Nephron progenitor cell (in vitro differentiated cells): ENCODE data around the gene SNRNP35.
A peak's percentile ranks its signal among the peaks of the same experiment; 100 is the strongest.

Source experiments
- DNase-seq: peaks from one replicate; pipeline ENCODE4 v3.0.0; 2021
- H3K27ac Mint-ChIP-seq: 2 replicates; pipeline ENCODE4 v1.8.0; 2021; ENCODE audit warnings: mild to moderate bottlenecking, moderate library complexity, mixed read lengths
- H3K27me3 Mint-ChIP-seq: 2 replicates; pipeline ENCODE4 v1.8.0; 2021; ENCODE audit warnings: mild to moderate bottlenecking, low read depth, mixed read lengths; ENCODE audit not compliant: poor library complexity
- H3K36me3 Mint-ChIP-seq: 2 replicates; pipeline ENCODE4 v1.8.0; 2021; ENCODE audit warnings: low read depth, mixed read lengths
- H3K4me1 Mint-ChIP-seq: 2 replicates; pipeline ENCODE4 v1.8.0; 2021; ENCODE audit warnings: mixed read lengths
- H3K4me3 Mint-ChIP-seq: 2 replicates; pipeline ENCODE4 v1.8.0; 2021; ENCODE audit warnings: mild to moderate bottlenecking, moderate library complexity, mixed read lengths
- H3K9me3 Mint-ChIP-seq: 2 replicates; pipeline ENCODE4 v1.8.0; 2021; ENCODE audit warnings: mild to moderate bottlenecking, moderate library complexity, mixed read lengths
- CTCF ChIP-seq: fragments of 200-600 bp; sonication (generic); IDR thresholded peaks from 2 replicates; pipeline ENCODE4 v1.5.0; 2021; ENCODE audit warnings: antibody characterized with exemption

SNRNP35 gene

DNA sequence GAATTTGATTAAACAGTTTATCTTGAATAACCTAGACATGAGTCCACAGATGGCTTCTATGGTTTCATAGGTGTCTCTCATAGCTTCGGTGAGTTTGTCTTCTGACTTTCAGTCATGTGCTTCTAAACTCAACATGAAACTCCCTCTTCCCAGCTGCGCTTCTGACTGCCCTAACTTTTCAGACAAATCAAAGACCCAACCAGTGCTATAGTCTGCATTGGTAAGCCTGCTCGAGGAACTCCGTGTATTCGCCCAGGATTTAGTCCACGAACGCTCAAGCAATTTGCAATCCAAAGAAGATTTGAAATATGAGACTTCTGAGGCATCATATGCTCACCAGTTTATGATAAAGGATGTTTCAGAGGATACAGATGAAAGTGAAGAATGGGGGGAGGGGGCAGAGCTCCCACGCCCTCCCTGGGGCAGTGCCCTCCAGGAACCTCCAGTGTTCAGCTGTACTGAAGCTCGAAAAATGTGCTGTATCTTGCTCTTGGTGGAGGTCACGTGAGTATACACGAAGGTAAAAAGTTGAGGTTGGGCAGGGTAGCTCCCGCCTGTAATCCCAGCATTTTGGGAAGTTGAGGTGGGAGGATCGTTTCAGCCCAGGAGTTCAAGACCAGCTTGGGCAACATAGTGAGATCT is 16.3 kb upstream of the SNRNP35 start:
- H3K9me3 Mint-ChIP-seq, result peaks cover 4% of the 10 kb centered on the region
- no peak for TF ChIP-seq CTCF
- no peak for DNase-seq
- H3K36me3 Mint-ChIP-seq, result no peaks in the 10 kb centered on the region
- H3K27me3 Mint-ChIP-seq, result peaks cover 19% of the 10 kb centered on the region
- peaks cover 12% of the 10 kb centered on the region for H3K4me1 Mint-ChIP-seq
- H3K27ac Mint-ChIP-seq, result no peak overlapping the region
- H3K4me3 Mint-ChIP-seq, result no peak overlapping the region

DNA sequence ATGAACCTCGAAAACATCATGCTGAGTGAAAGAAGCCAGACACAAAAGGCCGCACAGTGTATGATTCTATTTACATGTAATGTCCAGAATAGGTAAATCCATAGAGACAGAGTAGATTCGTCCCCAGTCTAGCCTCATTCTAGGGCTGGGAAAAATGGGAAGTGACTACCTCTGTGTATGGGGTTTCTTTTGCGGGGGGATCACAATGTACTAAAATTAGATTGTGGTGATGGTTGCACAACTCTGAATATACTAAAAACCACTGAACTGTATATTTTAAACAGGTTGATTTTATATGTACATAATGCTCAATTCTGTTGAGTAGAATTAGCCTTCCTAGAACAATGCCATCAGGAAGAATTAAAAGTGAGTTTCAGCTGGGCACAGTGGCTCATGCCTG is 15.2 kb upstream of the SNRNP35 start:
- H3K4me3 Mint-ChIP-seq, result no peak overlapping the region

DNA sequence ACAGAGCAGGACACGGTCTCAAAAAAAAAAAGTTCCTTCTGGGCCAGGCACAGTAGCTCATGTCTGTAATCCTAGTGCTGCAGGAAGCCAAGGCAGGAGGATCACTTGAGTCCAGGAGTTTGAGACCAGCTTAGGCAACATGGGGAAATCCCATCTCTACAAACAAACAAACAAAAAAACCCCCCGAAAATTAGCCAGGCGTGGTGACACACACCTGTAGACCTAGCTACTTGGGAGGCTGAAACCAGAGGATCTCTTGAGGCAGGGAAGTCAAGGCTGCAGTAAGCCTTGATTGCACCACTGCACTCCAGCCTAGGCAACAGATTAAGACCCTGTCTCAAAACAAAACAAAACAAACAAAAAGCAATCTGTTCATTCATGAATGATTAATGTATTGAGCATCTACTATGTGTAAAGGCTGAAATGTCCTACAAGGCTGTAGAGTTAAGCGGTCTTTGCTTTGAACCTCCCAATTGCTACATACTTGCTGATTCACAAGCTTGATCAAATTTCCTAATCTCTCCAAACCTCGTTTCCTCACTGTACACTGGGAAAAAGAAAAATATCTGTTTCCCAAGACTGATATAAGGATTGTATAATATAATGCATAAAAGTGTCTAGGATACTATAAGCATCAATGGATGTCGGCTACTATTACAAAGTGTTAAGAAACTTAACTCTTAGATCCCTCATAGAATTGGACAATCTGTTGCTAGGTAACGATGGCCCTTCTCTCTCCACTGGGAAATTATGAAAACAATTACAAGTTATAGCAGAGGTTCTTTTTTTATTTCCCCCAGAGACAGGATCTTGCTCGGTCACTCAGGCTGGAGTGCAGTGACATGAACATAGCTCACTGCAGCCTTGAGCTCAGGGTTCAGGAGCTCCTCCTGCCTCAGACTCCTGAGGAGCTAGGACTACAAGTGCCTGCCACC is 13.6 kb upstream of the SNRNP35 start:
- Mint-ChIP-seq H3K27ac (no peak overlapping the region), H3K4me1 (peaks cover 12% of the 10 kb centered on the region), H3K9me3 (peaks cover 4% of the 10 kb centered on the region), H3K36me3 (no peaks in the 10 kb centered on the region), H3K4me3 (no peak overlapping the region), H3K27me3 (peaks cover 5% of the 10 kb centered on the region)
- no peak for TF ChIP-seq CTCF
- DNase-seq, result no peak

More for the DNA sequence above, 15.2 kb upstream of the SNRNP35 start:
- Mint-ChIP-seq H3K27me3 (peaks cover 9% of the 10 kb centered on the region), H3K36me3 (no peaks in the 10 kb centered on the region), H3K27ac (no peak overlapping the region), H3K4me1 (peaks cover 12% of the 10 kb centered on the region), H3K9me3 (peaks cover 4% of the 10 kb centered on the region)
- no peak for TF ChIP-seq CTCF
- DNase-seq, result no peak

- Mint-ChIP-seq H3K4me3 (no peak overlapping the region), H3K27ac (peak overlapping the region; percentile 60), H3K36me3 (no peaks in the 10 kb centered on the region), H3K27me3 (peaks cover 2% of the 10 kb centered on the region), H3K9me3 (peaks cover 4% of the 10 kb centered on the region), H3K4me1 (peaks cover 12% of the 10 kb centered on the region)
- TF ChIP-seq CTCF, result no peak
- DNase-seq, result no peak
These were observed 12.3 kb upstream of the SNRNP35 start for GRCh38 chr12:123445388-123446332.

GRCh38 chr12:123446333-123446713 is 11.6 kb upstream of the SNRNP35 start:
- DNase-seq, result no peak
- H3K4me3 Mint-ChIP-seq, result no peak overlapping the region
- H3K36me3 Mint-ChIP-seq, result no peaks in the 10 kb centered on the region
- H3K27ac Mint-ChIP-seq, result peak overlapping the region; percentile 60
- no peak for TF ChIP-seq CTCF
- H3K4me1 Mint-ChIP-seq, result peaks cover 12% of the 10 kb centered on the region
- H3K9me3 Mint-ChIP-seq, result peaks cover 4% of the 10 kb centered on the region
- no peaks in the 10 kb centered on the region for H3K27me3 Mint-ChIP-seq
